ELF-1 (cell line): ENCODE results near the gene FAM181B.

ENCODE experiments used
- DNase-seq: peaks from one replicate; pipeline ENCODE4 v3.0.0-alpha.2; 2016; ENCODE audit warnings: low read depth, low spot score

FAM181B gene, protein sequence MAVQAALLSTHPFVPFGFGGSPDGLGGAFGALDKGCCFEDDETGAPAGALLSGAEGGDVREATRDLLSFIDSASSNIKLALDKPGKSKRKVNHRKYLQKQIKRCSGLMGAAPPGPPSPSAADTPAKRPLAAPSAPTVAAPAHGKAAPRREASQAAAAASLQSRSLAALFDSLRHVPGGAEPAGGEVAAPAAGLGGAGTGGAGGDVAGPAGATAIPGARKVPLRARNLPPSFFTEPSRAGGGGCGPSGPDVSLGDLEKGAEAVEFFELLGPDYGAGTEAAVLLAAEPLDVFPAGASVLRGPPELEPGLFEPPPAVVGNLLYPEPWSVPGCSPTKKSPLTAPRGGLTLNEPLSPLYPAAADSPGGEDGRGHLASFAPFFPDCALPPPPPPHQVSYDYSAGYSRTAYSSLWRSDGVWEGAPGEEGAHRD

DNA sequence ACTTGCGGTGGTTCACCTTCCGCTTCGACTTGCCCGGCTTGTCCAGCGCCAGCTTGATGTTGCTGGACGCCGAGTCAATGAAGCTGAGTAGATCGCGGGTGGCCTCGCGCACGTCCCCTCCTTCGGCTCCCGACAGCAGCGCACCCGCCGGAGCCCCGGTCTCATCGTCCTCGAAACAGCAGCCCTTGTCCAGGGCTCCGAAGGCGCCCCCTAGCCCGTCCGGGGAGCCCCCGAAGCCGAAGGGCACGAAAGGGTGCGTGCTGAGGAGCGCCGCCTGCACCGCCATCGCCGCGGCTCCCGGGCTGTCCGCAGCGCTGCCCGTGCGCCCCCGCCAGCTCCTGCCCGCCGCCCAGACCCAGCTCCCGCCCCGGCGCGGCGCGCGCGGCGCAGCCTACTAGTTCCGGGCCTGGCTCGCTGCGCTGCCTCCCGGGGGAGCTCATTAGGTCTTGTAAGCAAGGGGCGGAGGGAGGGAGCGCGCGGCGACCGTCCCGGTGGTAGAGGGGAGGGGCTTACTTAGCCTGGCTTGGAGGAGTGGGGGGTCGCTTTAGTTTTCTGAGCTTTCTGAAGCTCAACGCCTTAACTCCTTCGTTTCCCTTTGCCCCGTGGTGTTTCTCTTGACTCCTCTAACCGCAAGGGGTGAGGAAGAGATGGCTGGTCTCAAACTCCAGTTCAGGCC lies at the start of gene FAM181B:
Gene FAM181B, minus strand, starts transcription at position 421 of the 676 bp plus-strand sequence. Its CDS starts 135 bp downstream, at position 286.
- peak; percentile 82 for DNase-seq

DNA sequence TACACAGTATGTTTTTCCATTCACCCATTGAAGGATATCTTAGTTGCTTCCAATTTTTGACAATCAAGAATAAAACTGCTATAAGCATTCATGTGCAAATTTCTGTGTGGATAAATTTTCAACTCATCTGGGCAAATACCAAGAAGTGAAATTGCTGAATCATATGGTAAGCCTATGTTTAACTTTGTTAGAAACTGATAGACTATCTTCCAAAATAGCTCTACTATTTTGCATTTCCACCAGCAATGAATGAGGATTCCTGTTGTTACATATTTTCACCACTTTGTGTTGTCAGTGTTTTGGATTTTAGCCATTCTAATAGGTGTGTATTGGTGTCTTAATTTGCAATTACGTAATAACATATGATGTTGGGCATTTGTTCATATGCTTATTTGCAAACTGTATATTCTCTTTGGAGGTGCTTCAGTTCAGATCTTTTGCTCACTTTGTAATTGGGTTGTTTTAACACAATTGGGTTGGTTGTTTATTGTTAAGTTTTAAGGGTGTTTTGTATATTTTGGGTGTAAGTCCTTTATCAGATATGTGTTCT lies 49.2 kb upstream of the FAM181B start:
- no peak for DNase-seq

DNA sequence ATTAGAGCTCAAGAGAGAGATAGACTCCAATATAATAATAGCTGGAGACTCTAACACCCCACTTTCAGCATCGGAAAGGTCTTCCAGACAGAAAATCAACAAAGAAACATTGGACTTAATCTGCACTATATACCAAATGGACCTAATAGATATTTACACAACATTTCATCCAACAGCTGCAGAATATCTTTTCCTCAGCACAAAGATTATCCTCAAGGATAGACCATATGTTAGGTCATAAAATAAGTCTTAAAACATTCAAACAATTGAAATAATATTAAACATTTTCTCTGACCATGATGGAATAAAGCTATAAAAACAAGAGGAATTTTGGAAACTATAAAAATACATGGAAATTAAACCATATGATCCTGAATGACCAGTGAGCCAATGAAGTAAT lies 45.1 kb upstream of the FAM181B start:
- DNase-seq: no peak

DNA sequence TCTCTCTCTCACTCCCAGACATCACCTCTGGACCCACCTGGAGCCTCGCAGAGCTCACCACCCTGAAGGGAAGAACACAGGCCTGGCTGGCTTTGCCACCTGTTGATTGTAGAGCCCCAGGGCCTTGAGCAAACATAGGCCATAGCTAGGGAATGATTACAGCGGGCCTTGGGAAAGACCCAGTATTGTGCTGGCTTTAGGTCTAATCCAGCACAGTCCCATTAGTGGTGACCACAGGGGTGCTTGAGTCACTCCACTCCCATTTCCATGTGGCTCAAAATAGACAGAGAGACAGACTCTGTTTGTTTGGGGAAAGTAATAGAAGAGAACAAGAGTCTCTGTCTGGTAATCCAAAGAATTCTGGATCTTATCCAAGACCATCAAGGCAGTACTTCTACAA lies 42.7 kb upstream of the FAM181B start:
- DNase-seq: peak; percentile 8

DNA sequence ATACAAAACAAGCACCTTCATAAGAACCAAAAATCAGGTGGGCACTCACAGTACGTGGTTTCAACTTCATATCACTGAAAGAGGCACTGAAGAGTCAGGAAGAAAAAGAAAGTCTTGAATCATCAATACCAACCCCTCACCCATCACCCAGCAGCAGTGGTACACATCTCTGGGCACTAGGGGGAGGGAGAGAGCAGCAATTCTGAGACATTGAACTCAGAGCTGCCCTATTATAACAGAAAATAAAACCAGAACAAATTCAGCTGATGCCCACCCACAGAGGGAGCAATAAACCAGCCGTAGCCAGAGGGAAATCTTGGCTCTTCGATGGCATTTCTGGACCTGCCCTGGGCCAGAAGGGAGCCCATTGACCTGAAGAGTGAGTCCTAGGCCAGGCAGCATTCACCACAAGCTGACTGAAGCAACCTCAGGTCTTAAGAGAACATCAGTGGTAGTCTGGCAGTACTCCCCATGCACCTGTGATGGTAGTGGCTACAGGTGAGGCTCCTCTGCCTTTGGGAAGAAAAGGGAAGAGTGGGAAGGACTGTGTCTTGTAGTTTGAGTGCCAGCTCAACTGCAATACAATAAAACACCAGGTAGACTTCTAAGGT lies 42.2 kb upstream of the FAM181B start:
- DNase-seq: peak; percentile 65

DNA sequence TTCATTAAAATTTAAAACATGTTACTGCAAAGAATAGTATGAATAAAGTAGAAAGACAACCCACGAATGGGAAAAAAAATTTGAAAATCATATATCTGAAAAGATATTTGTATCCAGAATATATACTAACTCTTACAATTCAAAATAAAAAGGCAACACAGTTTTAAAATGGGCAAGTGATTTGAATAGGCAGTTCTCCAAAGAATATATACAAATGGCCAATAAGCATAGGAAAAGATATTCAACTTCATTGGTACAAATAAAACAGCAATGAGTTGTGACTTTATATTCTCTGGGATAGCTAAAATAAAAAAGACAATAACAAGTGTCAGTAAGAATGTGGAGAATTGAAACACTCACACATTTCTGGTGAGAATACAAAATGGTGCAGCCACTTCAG lies 41.6 kb upstream of the FAM181B start:
- DNase-seq: no peak

DNA sequence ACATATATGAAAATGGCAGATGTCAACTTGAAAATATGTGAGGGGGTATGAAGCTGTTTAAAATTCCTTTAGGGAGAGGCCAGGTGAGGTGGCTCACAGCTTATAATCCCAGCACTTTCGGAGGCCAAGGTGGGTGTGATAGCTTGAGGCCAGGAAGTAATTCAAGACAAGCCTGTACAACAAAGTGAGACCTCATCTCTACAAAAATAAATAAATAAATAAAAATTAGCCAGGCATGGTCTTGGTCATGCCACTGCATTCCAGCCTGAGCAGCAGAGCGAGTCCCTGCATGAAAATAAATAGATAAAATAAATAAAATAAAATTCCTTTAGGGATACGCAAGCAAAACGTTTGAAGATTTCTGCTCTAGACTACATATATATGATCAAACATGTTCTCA lies 38.1 kb upstream of the FAM181B start:
- DNase-seq: no peak

DNA sequence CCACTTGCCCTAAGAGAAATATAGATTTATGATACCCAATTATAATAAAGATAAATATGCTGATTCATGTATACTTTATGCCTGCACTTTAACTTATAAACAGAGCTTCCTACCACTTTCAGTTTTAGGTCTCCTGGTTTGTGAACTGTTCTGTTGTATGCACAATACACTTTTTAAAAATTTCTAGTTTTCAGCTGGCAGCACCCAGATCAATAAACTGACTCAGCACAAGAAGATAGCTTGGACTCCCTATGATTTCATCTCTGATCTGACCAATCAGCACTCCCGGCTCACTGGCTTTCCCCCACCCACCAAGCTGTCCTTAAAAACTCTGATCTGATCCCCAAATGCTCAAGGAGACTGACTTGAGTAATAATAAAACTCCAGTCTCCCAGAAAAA lies 33.5 kb upstream of the FAM181B start:
- DNase-seq: no peak

DNA sequence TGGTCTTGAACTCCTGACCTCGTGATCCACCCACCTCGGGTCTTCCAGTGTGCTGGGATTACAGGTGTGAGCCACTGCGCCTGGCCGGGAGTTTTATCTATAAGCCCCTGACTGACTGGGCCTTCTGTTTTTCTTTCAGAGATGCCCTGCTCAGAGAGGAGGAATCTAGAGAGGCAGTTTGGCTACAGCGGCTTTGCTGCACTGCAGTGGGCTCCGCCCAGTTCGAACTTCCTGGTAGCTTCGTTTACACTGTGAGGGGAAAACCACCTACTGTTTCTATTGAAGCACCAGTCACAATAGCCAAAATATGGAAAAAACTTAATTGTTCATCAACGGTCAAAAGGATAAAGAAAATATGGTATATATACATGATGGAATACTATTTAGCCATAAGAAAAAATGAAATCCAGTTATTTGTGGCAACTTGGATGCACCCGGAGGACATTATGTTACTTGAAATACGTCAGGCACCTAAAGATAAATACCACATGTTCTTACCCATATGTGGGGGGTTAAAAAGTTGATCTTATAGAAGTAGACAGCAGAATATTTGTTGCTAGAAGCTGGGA lies 31.9 kb upstream of the FAM181B start:
- peak; percentile 19 for DNase-seq

DNA sequence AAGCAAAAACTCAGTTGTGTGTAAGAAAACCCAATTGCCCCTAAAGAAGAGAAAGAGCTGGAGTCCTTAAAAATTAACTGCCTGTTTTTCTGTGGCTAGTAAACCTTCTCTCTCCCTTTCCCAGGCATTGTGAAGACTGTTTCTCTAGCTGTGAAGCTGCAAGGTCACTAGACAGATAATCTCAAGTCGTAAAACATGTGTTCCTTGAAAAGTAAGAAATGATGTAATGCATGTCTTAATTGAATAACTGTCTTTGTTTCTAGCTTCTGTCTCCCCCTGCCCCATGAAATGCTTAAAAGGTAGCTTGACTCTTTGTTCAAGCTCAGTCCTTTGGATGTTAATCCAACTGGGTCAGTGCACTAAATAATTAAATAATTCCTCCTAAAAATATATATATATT lies 29.5 kb upstream of the FAM181B start:
- no peak for DNase-seq

DNA sequence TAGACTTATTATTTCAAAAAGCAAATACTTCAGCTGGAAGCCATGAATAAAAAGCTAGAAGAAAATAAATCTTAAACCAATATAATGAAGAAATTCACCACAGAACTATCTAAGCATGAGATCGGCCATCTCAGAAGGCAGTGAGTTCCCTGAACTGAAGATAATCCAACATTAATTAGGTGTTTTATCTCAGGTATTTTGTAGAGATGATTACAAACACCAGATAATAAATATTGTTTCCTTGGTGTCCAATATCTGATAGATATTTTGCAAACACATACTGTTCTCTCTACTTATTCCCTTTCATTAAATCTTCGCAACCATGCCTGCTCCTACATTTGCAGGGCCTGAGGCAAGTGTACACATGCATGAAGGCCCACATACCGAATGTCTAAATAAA lies 26.0 kb upstream of the FAM181B start:
- DNase-seq: no peak

DNA sequence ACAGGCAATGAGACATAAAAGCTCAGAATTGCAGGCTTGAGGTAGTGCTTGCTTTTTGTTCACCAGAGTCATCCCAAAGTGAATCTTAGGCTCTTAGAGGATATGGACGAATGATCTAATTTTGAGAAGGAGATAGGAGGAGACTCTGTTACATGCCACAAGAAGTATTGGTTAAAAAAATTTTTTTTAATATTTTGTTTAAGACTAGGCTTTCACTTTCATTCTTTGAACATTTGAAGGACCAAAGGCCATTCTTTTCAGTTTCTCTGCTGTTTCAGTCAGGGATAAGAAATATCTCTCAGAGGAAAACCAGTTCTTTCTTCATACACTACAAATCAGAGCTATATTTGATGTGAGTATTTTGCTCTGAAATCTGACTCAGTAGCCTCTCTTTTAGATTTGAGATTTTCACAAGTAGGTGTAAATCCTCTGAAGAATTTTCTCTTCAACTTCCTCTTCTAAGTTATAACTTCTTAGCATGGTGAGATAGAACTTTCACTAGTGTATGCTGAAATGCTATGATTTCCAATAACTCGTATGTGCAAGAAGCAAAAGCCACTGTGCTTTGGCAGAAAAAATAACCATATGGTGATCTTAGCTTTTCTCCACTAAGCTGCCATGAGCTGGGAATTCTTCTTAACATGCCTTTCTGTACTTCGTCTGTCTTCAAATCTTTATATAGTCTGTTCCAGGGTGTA lies 24.1 kb upstream of the FAM181B start:
- no peak for DNase-seq

DNA sequence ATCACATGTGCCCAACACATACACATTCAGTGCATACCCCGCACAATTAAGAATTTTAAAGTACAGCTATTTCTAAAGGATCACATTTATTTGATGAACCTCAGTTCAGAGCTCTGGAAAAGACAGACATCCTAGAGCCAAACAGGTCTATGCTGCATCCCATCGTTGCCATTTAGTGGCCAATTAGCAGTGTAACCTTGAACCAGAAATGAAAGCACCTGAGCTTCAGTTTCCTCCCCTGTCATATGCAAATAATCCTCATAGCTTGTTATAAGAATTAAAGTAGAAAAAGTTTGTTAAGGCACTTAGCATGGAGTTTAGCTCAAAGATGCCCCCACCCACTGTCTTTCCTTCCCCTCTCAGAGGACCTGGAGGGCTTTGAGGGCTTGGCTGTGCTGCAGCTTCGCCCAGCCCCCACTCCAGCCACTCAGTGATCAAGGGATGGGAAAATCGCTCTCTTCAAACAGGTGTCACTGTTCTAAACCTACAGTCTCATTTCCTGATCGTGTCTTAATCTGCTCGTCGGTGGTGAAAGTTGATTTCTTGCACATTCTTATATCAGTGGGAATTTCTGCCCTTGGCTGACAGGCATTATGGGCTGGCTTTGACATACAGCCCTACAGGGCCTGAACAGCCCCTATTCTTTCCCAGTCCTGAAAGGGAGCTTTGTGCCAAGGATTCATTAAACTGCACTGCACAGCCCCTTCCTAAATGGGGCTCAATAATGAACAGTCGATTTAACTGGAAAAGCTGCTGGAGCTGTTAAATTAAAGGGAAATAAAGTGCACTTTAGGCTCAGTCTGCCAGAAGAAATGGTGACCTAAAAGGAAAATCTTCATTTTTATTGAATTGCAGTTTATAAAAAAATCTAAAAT lies 23.3 kb upstream of the FAM181B start:
- DNase-seq: no peak

DNA sequence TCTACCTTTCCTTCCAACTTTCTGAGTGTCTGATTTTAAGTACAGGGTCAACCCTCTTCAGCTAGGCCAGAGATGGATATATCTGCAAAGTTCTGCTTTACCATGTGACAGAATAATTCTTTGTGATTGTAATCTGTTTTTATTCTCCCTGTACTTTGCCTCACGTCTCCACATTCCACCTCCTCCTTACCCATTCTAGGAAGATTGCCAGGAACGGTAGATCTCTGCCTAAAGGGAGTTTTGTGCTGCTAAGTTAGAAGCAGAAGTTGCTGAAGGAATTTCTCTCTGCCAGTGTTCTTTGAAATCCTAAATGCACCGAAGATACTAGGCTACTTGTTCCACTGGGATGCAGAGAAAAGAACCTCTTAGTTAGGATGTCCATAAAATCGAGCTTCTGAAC lies 20.7 kb upstream of the FAM181B start:
- no peak for DNase-seq

DNA sequence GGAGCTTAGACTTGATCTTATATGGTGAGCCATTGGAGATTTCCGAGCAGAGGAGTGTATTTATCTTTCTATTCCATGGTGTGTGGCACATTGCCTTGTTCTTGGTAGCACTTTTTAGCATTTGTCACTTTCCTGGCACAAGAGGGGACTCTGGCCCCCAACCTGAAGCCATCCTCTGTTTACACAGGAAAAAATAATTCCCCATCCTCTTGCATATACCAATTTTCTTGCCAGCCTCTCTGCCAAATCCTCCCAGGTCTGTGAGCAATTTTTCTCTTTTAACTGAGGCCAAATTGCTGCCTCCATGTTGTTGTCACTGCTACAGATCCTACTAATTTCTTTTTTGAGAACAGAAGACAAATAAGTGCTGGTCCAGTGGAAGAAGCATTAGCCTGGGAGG lies 20.3 kb upstream of the FAM181B start:
- DNase-seq: no peak

DNA sequence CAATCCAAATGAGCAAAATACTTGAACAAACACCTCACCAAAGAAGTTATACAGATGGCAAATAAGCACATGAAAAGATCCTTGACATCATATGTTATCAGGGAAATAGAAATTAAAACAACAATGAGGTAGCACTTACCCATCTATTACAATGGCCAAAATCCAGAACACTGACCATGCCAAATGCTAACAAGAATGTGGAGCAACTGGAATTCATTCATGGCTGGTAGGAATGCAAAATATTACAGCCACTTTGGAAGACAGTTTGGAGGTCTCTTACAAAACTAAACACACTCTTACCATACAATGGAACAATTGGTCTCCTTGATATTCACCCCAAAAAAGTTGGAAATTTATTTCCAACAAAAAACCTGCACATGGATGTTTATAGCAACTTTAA lies 19.1 kb upstream of the FAM181B start:
- no peak for DNase-seq

DNA sequence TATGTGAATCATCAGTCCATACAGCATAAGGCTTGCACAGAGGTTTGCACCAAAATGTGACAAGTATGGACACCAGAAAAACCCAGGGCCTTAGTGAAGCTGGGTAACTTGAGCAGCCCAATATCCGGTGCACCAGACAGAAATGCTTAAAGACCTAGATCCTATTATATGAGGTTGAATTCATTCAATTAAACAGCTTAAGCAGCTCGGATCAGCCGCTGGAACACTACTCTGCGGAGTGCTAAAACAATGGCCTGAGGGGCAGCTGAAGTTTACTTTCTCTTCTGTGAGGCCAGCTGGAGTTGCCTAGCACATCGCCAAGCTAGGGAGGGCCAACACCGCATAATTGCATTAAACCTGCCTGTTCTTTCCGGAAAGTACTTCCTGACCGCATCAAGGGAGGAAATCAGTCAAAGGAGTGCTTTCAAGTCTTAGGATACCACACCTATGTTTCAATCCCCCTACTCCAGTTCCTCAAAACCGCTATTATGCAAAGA lies 17.0 kb upstream of the FAM181B start:
- peak; percentile 52 for DNase-seq

DNA sequence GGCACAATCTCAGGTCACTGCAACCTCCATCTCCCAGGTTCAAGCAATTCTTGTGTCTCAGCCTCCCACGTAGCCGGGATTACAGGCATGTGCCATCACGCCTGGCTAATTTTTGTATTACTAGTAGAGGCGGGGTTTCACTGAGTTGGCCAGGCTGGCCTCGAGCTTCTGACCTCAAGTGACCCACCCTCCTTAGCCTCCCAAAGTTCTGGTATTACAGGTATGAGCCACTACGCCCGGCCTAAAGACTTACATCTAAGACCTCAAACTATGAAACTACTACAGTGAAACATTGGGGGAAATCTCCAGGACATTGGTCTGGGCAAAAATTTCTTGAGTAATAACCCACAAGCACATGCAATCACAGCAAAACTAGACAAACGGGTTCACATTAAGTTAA lies 13.8 kb upstream of the FAM181B start:
- no peak for DNase-seq

DNA sequence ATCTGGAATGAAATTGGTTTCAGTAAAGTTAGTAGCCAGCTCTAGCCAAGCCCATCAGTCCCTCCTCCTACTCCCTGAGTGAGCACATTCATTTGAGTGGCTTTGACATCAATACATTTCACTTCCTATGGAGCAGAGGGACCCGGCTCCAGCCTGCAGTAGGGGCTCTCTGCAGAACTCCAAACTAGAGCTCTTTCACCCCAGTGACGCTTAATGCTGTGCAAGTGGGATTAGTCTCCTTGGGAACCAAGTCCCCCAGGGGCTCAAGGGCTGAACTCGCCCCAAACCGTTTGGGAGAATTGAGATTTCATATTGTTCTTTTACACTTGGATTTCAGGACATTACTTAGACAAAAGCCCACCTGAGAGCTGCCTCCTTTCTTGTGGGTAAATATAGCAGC lies 4.4 kb upstream of the FAM181B start:
- no peak for DNase-seq

DNA sequence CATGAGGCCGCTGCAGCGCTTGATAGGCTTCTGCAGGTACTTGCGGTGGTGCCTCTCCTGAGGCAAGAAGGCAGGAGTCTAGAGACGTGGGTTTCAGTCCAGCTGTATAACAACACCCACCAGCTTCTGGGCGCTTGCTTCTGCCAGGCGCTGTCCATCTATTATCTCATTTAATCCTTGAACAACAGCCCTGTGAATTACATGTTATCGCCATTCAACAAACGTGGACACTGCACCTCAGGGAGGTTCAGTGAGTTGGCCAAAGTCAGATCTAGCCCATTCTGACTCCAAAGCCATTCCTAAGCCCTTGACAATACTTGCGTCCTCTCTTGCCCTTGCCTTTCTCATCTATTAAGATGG lies 436 bp upstream of the FAM181B start:
- no peak for DNase-seq
